ENCODE data around the gene LMLN. TPM values are rescaled to one million over a fixed set of nuclear protein-coding genes. Genes with fewer than 3 reads are reported as not detected.

LMLN gene
- polyA plus RNA-seq (2011; rRNA removed) (4.8 and 5.6 TPM in 2 replicates), polyA plus RNA-seq (2017; fragmentation: RNase III; extraction: RNeasy Plus Mini Kit Qiagen cat#74134 plus additional on column Dnase treatment) (2.2 to 2.4 TPM (median 2.2 TPM) in 3 replicates), polyA minus RNA-seq (2011; rRNA and poly(A)+ RNA removed) (5.3 and 7.3 TPM in 2 replicates)
- 1.4 TPM in 2 replicates for polyA plus RNA-seq (2012; cell fraction: cytosol; rRNA removed)
- polyA plus RNA-seq (2012; cell fraction: nucleus; rRNA removed) = 1.3 and 2.1 TPM in 2 replicates

- peak within 1 kb of the TSS; percentile 81 to 89 for H3K27ac ChIP-seq
- WGBS (ENCODE audit: missing lambda C conversion rate) = 1% methylated on average over 10 of the region's 62 CpGs
- FAIRE-seq (no peak), DNase-seq (ENCODE audit: low read depth in 1 of 2, low spot score in 1 of 2) (peak; percentile 79 to 93), ATAC-seq (peak; percentile 90 to 92)
- peak; percentile 85 for TF ChIP-seq PHF8 (IDR thresholded peaks at IDR 0.05; ENCODE audit: borderline replicate concordance, low read depth)
- TF ChIP-seq BHLHE40 (IDR thresholded peaks at IDR 0.05; ENCODE audit: low read depth, low read length) = no peak
- TF ChIP-seq MAX (IDR thresholded peaks at IDR 0.05) = peak; percentile 88
- peak; percentile 39; the same call in 1 of the 2 replicates for TF ChIP-seq HOXB13 (CRISPR knock-in tag; IDR thresholded peaks at IDR 0.05; ENCODE audit: low read depth)
- no peak for TF ChIP-seq ZSCAN20 (CRISPR knock-in tag; IDR thresholded peaks at IDR 0.05)
- no peak for TF ChIP-seq RAD21 (conservative IDR thresholded peaks at IDR 0.05 in 1 of 2, IDR thresholded peaks at IDR 0.05 in 1 of 2)
- peak; percentile 82 for TF ChIP-seq E2F6 (IDR thresholded peaks at IDR 0.05; ENCODE audit: borderline replicate concordance, low read depth)
- TF ChIP-seq EHMT2 (IDR thresholded peaks at IDR 0.05; ENCODE audit: low read depth) = no peak
- TF ChIP-seq USF2 (IDR thresholded peaks at IDR 0.05) = peak; percentile 97
- no peak for TF ChIP-seq MAFK (IDR thresholded peaks at IDR 0.05; ENCODE audit: partially characterized antibody)
- TF ChIP-seq RARB (CRISPR knock-in tag; IDR thresholded peaks at IDR 0.05) = no peak
- TF ChIP-seq CBX8 (IDR thresholded peaks at IDR 0.05) = no peak
- TF ChIP-seq BCL3 (IDR thresholded peaks at IDR 0.05) = peak; percentile 38; the same call in 1 of the 3 replicates
- TF ChIP-seq JUN (IDR thresholded peaks at IDR 0.05) = peak in 1 of 2 experiments; percentile 42; a peak in 2 of 5 replicates
- TF ChIP-seq CHD4 (IDR thresholded peaks at IDR 0.05; ENCODE audit: borderline replicate concordance) = no peak
- TF ChIP-seq EHF (CRISPR knock-in tag; IDR thresholded peaks at IDR 0.05) = peak; percentile 37; the same call in 1 of the 2 replicates
- peak; percentile 73 for TF ChIP-seq POLR2A (IDR thresholded peaks at IDR 0.05; ENCODE audit: low read length)
- H3K9me3 ChIP-seq = no peaks in the 10 kb centered on the region
- peak within 1 kb of the TSS; percentile 75 for H3K4me3 ChIP-seq
- CTCF ChIA-PET = no interaction called here
- peak within 1 kb of the TSS; percentile 97 for H3K4me2 ChIP-seq
- peaks cover 10% of the 10 kb centered on the region; the same call in 2 of the 3 replicates for H3K4me1 ChIP-seq
- POLR2A ChIA-PET = no interaction called here
These were observed at the start of gene LMLN for GRCh38 chr3:197959891-197960693. TSS of gene LMLN (plus strand) at chr3:197960217. CDS start at chr3:197960246, 29 bp downstream.

- H3K27ac ChIP-seq = no peak overlapping the region
- DNase-seq (ENCODE audit: low read depth in 1 of 2, low spot score in 1 of 2) (no peak), FAIRE-seq (no peak), ATAC-seq (no peak)
- WGBS (ENCODE audit: missing lambda C conversion rate) = 86% methylated on average over 29 of the region's 33 CpGs
- H3K4me2 ChIP-seq = no peak overlapping the region
- no peak overlapping the region for H3K4me3 ChIP-seq
- POLR2A ChIA-PET = no interaction called here
- no peaks in the 10 kb centered on the region for H3K9me3 ChIP-seq
- H3K4me1 ChIP-seq = no peaks in the 10 kb centered on the region
- CTCF ChIA-PET = interaction anchor here (0.6 to 1.3 kb wide), 3 partner anchors 13 to 168 kb away, joined by 3 to 4 read pairs (median 3); no protein-coding TSS in a partner anchor
- TF ChIP-seq ZFP36 (IDR thresholded peaks at IDR 0.05; ENCODE audit: borderline replicate concordance, partially characterized antibody) = no peak
- no peak for TF ChIP-seq RCOR1 (IDR thresholded peaks at IDR 0.05; ENCODE audit: low read depth, low read length)
- TF ChIP-seq HEYL (CRISPR knock-in tag; IDR thresholded peaks at IDR 0.05) = no peak
- TF ChIP-seq ATOH8 (CRISPR knock-in tag; IDR thresholded peaks at IDR 0.05; ENCODE audit: low read depth) = no peak
- TF ChIP-seq HOXB5 (CRISPR knock-in tag; IDR thresholded peaks at IDR 0.05) = no peak
- TF ChIP-seq NR3C1 (IDR thresholded peaks at IDR 0.05) = no peak
- TF ChIP-seq CHD2 (IDR thresholded peaks at IDR 0.05; ENCODE audit: low read length, partially characterized antibody) = no peak
- no peak for TF ChIP-seq PBX3 (IDR thresholded peaks at IDR 0.05)
- no peak for TF ChIP-seq HDAC2 (IDR thresholded peaks at IDR 0.05)
- TF ChIP-seq ZC3H11A (IDR thresholded peaks at IDR 0.05) = no peak
- no peak for TF ChIP-seq RNF2 (IDR thresholded peaks at IDR 0.05; ENCODE audit: borderline replicate concordance, low read depth)
- TF ChIP-seq TFCP2L1 (CRISPR knock-in tag; IDR thresholded peaks at IDR 0.05) = no peak
- TF ChIP-seq ELK1 (IDR thresholded peaks at IDR 0.05; ENCODE audit: low read depth, low read length) = no peak
- TF ChIP-seq POLR2A (IDR thresholded peaks at IDR 0.05; ENCODE audit: low read length) = no peak
These were observed 47.1 kb upstream of the LMLN start for GRCh38 chr3:197912741-197913476.

All from A549 (cell line).